ENCODE measurements around the gene TBC1D9.

DNA sequence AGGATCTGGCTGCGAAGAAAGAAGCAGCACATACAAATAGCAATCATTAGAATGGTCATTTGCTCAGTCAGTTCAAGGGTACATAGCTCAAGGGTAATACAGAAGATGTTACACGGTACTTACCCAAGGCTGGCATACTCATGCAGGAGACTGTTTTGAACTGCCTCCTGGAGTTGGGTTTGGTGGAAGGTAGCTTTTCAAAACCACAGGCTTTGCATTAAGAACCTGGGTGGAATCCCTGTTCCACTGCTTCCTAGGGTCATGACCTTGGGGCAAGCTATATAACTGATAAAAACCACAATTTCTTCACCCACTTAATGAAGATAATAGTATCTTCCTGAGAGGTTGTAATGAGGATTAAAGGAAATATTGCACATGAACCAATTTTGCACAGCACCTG lies 36.5 kb downstream of the TBC1D9 start:
- TF ChIP-seq NBN (IDR thresholded peaks at IDR 0.05) (no peak), MTA3 (IDR thresholded peaks at IDR 0.05; ENCODE audit: borderline replicate concordance, low read length) (no peak), EZH2 (IDR thresholded peaks at IDR 0.05; ENCODE audit: borderline replicate concordance, control insufficient read depth, low read depth, low read length) (no peak), RAD21 (IDR thresholded peaks at IDR 0.05; ENCODE audit: insufficient read depth, low read depth, low read length) (no peak), POLR2AphosphoS2 (IDR thresholded peaks at IDR 0.05; ENCODE audit: low read depth, low read length) (no peak), SUZ12 (IDR thresholded peaks at IDR 0.05; ENCODE audit: unreplicated experiment) (no peak)
- TF ChIP-seq, protein P1, sequence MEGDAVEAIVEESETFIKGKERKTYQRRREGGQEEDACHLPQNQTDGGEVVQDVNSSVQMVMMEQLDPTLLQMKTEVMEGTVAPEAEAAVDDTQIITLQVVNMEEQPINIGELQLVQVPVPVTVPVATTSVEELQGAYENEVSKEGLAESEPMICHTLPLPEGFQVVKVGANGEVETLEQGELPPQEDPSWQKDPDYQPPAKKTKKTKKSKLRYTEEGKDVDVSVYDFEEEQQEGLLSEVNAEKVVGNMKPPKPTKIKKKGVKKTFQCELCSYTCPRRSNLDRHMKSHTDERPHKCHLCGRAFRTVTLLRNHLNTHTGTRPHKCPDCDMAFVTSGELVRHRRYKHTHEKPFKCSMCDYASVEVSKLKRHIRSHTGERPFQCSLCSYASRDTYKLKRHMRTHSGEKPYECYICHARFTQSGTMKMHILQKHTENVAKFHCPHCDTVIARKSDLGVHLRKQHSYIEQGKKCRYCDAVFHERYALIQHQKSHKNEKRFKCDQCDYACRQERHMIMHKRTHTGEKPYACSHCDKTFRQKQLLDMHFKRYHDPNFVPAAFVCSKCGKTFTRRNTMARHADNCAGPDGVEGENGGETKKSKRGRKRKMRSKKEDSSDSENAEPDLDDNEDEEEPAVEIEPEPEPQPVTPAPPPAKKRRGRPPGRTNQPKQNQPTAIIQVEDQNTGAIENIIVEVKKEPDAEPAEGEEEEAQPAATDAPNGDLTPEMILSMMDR (IDR thresholded peaks at IDR 0.05 in 2 of 3, conservative IDR thresholded peaks at IDR 0.05 in 1 of 3; ENCODE audit: control insufficient read depth in 2 of 3, extremely low read depth in 1 of 3, insufficient read depth in 1 of 3, low read depth in 3 of 3, low read length in 3 of 3), result no peak
- TF ChIP-seq, protein P2, sequence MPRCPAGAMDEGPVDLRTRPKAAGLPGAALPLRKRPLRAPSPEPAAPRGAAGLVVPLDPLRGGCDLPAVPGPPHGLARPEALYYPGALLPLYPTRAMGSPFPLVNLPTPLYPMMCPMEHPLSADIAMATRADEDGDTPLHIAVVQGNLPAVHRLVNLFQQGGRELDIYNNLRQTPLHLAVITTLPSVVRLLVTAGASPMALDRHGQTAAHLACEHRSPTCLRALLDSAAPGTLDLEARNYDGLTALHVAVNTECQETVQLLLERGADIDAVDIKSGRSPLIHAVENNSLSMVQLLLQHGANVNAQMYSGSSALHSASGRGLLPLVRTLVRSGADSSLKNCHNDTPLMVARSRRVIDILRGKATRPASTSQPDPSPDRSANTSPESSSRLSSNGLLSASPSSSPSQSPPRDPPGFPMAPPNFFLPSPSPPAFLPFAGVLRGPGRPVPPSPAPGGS (IDR thresholded peaks at IDR 0.05; ENCODE audit: borderline replicate concordance, insufficient read depth, low read depth, low read length, poor library complexity, severe bottlenecking), result no peak
